Astrocyte (in vitro differentiated cells and primary cell): ENCODE data around the gene TYSND1. TPM values are rescaled to one million over a fixed set of nuclear protein-coding genes. Genes with fewer than 3 reads are reported as not detected.

Experiments used
- DNase-seq: peaks from one replicate; pipeline ENCODE4 v3.0.0-alpha.2; 2010; ENCODE audit warnings: low read depth
- FAIRE-seq: peaks from 2 replicates; lab custom pipeline; 2011; peaks lifted over from hg19 to GRCh38; lab: Jason Lieb, UNC
- H2AFZ ChIP-seq: 2 replicates; pipeline ENCODE4 v1.6.0; 2012; ENCODE audit warnings: low read depth, low read length, inconsistent platforms
- H3K27ac ChIP-seq: 2 replicates; pipeline ENCODE4 v1.5.1; 2011; ENCODE audit warnings: low read depth, low read length, inconsistent platforms
- H3K27me3 ChIP-seq: 2 replicates; pipeline ENCODE4 v1.6.0; 2011; ENCODE audit warnings: low read length, inconsistent platforms; ENCODE audit not compliant: insufficient read depth
- H3K36me3 ChIP-seq: 2 replicates; pipeline ENCODE4 v1.5.1; 2011; ENCODE audit warnings: low read length, inconsistent platforms; ENCODE audit not compliant: insufficient read depth
- H3K4me1 ChIP-seq: 2 replicates; pipeline ENCODE4 v1.5.1; 2011; ENCODE audit warnings: low read length, inconsistent platforms; ENCODE audit not compliant: insufficient read depth
- H3K4me2 ChIP-seq: 2 replicates; pipeline ENCODE4 v1.6.0; 2012; ENCODE audit warnings: low read length, inconsistent platforms
- H3K4me3 ChIP-seq: 2 replicates; pipeline ENCODE4 v1.5.1; 2011; ENCODE audit warnings: low read depth, mild to moderate bottlenecking, low read length, inconsistent platforms; ENCODE audit not compliant: insufficient read depth
- H3K79me2 ChIP-seq: 2 replicates; pipeline ENCODE4 v1.6.0; 2012; ENCODE audit warnings: mild to moderate bottlenecking, low read length, inconsistent platforms; ENCODE audit not compliant: insufficient read depth
- H3K9ac ChIP-seq: 2 replicates; pipeline ENCODE4 v1.6.0; 2012; ENCODE audit warnings: mild to moderate bottlenecking, low read length, inconsistent platforms
- H3K9me3 ChIP-seq: 2 replicates; pipeline ENCODE4 v1.5.1; 2012; ENCODE audit warnings: low read depth, mild to moderate bottlenecking, low read length, inconsistent platforms; ENCODE audit not compliant: insufficient read depth
- H4K20me1 ChIP-seq: 2 replicates; pipeline ENCODE4 v1.6.0; 2012; ENCODE audit warnings: low read length, inconsistent platforms; ENCODE audit not compliant: insufficient read depth
- H3K27ac Mint-ChIP-seq: one replicate; pipeline ENCODE4 v1.8.0; 2021; ENCODE audit warnings: mild to moderate bottlenecking, mixed read lengths; ENCODE audit not compliant: unreplicated experiment
- H3K27me3 Mint-ChIP-seq: one replicate; pipeline ENCODE4 v1.8.0; 2021; ENCODE audit warnings: low read depth, mixed read lengths; ENCODE audit not compliant: unreplicated experiment
- H3K36me3 Mint-ChIP-seq: one replicate; pipeline ENCODE4 v1.8.0; 2021; ENCODE audit warnings: low read depth, mixed read lengths; ENCODE audit not compliant: unreplicated experiment
- H3K4me1 Mint-ChIP-seq: one replicate; pipeline ENCODE4 v1.8.0; 2021; ENCODE audit warnings: low read depth, mixed read lengths; ENCODE audit not compliant: unreplicated experiment
- H3K4me3 Mint-ChIP-seq: one replicate; pipeline ENCODE4 v1.8.0; 2021; ENCODE audit warnings: mild to moderate bottlenecking, moderate library complexity, mixed read lengths; ENCODE audit not compliant: unreplicated experiment
- H3K9me3 Mint-ChIP-seq: one replicate; pipeline ENCODE4 v1.8.0; 2021; ENCODE audit warnings: mild to moderate bottlenecking, mixed read lengths; ENCODE audit not compliant: unreplicated experiment
- CTCF ChIP-seq: IDR thresholded peaks from 2 replicates; pipeline ENCODE4 v1.5.1; 2011; ENCODE audit warnings: low read depth, mild to moderate bottlenecking, inconsistent platforms, low read length, moderate library complexity; ENCODE audit not compliant: insufficient read depth
- EZH2 ChIP-seq: IDR thresholded peaks from 2 replicates; pipeline ENCODE4 v1.6.1; 2012; ENCODE audit warnings: mild to moderate bottlenecking, low read length, inconsistent platforms; ENCODE audit not compliant: insufficient read depth
- total RNA-seq: library from RNA; stranded (reverse); gene quantifications from 2 replicates; pipeline ENCODE4 v1.2.1, GENCODE V29; 2021

The TYSND1 gene
- total RNA-seq, 1 donor from 2014 or later, result 8.9 TPM

- Histone ChIP-seq H3K4me3 (no peak overlapping the region), H4K20me1 (peaks cover 75% of the 10 kb centered on the region), H3K36me3 (peaks cover 20% of the 10 kb centered on the region), H3K27me3 (no peaks in the 10 kb centered on the region), H2AFZ (no peak overlapping the region), H3K4me1 (peaks cover 18% of the 10 kb centered on the region), H3K27ac (peak overlapping the region; percentile 67), H3K4me2 (peak overlapping the region; percentile 85), H3K79me2 (peaks cover 61% of the 10 kb centered on the region), H3K9ac (peak overlapping the region; percentile 72), H3K9me3 (no peaks in the 10 kb centered on the region)
- DNase-seq (no peak), FAIRE-seq (no peak)
- Mint-ChIP-seq H3K4me3 (no peak overlapping the region), H3K27ac (peak overlapping the region; percentile 91), H3K36me3 (peaks cover 5% of the 10 kb centered on the region), H3K4me1 (peaks cover 9% of the 10 kb centered on the region), H3K9me3 (no peaks in the 10 kb centered on the region), H3K27me3 (no peaks in the 10 kb centered on the region)
- TF ChIP-seq CTCF (no peak), EZH2 (no peak)
These were observed 742 bp upstream of the TYSND1 start for GRCh38 chr10:70147259-70147625.

GRCh38 chr10:70145666-70146488, 623 bp downstream of the TYSND1 start:
- peak; percentile 51 for DNase-seq
- H3K79me2 ChIP-seq, result peaks cover 50% of the 10 kb centered on the region
- peak overlapping the region; percentile 65 for H3K4me3 ChIP-seq
- Mint-ChIP-seq H3K27me3 (no peaks in the 10 kb centered on the region), H3K36me3 (peaks cover 8% of the 10 kb centered on the region), H3K4me3 (peak overlapping the region; percentile 77), H3K27ac (no peak overlapping the region), H3K9me3 (no peaks in the 10 kb centered on the region), H3K4me1 (peaks cover 7% of the 10 kb centered on the region)
- peaks cover 9% of the 10 kb centered on the region for H3K36me3 ChIP-seq
- peak overlapping the region; percentile 67 for H3K27ac ChIP-seq
- H3K9ac ChIP-seq, result peak overlapping the region; percentile 83
- no peak for TF ChIP-seq CTCF
- TF ChIP-seq EZH2, result no peak
- H3K27me3 ChIP-seq, result no peaks in the 10 kb centered on the region
- peak overlapping the region; percentile 85 for H3K4me2 ChIP-seq
- peak overlapping the region; percentile 83 for H2AFZ ChIP-seq
- H3K4me1 ChIP-seq, result peaks cover 18% of the 10 kb centered on the region
- peaks cover 66% of the 10 kb centered on the region for H4K20me1 ChIP-seq
- H3K9me3 ChIP-seq, result no peaks in the 10 kb centered on the region
- FAIRE-seq, result no peak

GRCh38 chr10:70145166-70145665, 1.3 kb downstream of the TYSND1 start:
- peak overlapping the region; percentile 83 for H2AFZ ChIP-seq
- peaks cover 4% of the 10 kb centered on the region for H3K36me3 ChIP-seq
- H3K4me3 Mint-ChIP-seq, result peak overlapping the region; percentile 76
- FAIRE-seq (no peak), DNase-seq (no peak)
- peaks cover 18% of the 10 kb centered on the region for H3K4me1 ChIP-seq
- no peaks in the 10 kb centered on the region for H3K9me3 ChIP-seq
- H3K9ac ChIP-seq, result peak overlapping the region; percentile 83
- peaks cover 5% of the 10 kb centered on the region for H3K4me1 Mint-ChIP-seq
- H3K9me3 Mint-ChIP-seq, result no peaks in the 10 kb centered on the region
- no peaks in the 10 kb centered on the region for H3K27me3 ChIP-seq
- no peak overlapping the region for H3K27ac ChIP-seq
- H3K27ac Mint-ChIP-seq, result peak overlapping the region; percentile 78
- TF ChIP-seq CTCF (no peak), EZH2 (no peak)
- H4K20me1 ChIP-seq, result peaks cover 61% of the 10 kb centered on the region
- H3K79me2 ChIP-seq, result peaks cover 43% of the 10 kb centered on the region
- no peaks in the 10 kb centered on the region for H3K27me3 Mint-ChIP-seq
- H3K4me2 ChIP-seq, result peak overlapping the region; percentile 85
- peak overlapping the region; percentile 65 for H3K4me3 ChIP-seq
- peaks cover 8% of the 10 kb centered on the region for H3K36me3 Mint-ChIP-seq
